Measurements from ENCODE around the gene KDM4B.

DNA sequence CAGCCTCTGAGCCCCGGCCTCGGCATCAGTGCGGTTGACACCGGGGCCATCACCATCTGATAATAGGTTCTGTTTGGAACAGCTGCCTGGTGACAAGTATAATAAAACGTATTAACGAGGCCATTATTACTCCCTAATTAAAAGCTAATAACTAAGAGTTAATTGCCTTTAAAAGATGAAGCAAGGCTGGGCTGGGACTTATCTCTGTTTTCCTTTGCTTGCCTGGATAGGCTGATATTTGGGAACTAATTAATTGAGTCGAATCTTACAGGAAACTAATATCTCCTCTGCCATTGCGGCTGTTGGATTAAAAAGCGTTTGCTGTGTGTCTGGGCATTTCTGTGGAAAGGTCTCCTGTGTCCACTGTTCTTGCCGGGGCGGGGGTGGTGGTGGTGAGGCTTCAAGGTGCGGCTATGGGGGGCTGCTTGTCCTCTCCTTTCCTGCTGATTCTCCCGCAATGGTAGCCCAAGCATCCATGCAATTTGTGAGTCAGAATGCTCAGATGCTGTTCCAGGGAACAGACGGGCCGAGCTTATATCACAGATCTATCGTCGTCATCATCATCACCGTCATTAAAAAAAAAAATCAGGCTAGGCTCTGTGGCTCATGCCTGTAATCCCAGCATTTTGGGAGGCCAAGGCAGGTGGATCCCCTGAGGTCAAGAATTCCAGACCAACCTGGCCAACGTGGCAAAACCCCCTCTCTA lies 209.0 kb downstream of the KDM4B start:
- TF ChIP-seq, protein P1, sequence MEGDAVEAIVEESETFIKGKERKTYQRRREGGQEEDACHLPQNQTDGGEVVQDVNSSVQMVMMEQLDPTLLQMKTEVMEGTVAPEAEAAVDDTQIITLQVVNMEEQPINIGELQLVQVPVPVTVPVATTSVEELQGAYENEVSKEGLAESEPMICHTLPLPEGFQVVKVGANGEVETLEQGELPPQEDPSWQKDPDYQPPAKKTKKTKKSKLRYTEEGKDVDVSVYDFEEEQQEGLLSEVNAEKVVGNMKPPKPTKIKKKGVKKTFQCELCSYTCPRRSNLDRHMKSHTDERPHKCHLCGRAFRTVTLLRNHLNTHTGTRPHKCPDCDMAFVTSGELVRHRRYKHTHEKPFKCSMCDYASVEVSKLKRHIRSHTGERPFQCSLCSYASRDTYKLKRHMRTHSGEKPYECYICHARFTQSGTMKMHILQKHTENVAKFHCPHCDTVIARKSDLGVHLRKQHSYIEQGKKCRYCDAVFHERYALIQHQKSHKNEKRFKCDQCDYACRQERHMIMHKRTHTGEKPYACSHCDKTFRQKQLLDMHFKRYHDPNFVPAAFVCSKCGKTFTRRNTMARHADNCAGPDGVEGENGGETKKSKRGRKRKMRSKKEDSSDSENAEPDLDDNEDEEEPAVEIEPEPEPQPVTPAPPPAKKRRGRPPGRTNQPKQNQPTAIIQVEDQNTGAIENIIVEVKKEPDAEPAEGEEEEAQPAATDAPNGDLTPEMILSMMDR (IDR thresholded peaks at IDR 0.05; ENCODE audit: low read depth, low read length, poor library complexity, severe bottlenecking): no peak
- TF ChIP-seq EZH2phosphoT487 (IDR thresholded peaks at IDR 0.05; ENCODE audit: borderline replicate concordance, low read length): no peak
